Stimulated activated CD8-positive, alpha-beta memory T cell treated with anti-CD3 and anti-CD28 coated beads, Interleukin-12 subunit alpha, Interleukin-12 subunit beta, amount 100 ng/mL, for 1 hour (primary cell): Measurements from ENCODE around the gene RAB40C.
A peak's percentile ranks its signal among the peaks of the same experiment; 100 is the strongest.
"Not testable (repeated sequence)": the region's sequence is repeated elsewhere in the genome, so short reads cannot be mapped to it uniquely, and the experiment has no call there.

Experiments used
- DNase-seq: peaks from one replicate; pipeline ENCODE4 v3.0.0-alpha.2; 2020; ENCODE audit warnings: low read depth

RAB40C gene

DNA sequence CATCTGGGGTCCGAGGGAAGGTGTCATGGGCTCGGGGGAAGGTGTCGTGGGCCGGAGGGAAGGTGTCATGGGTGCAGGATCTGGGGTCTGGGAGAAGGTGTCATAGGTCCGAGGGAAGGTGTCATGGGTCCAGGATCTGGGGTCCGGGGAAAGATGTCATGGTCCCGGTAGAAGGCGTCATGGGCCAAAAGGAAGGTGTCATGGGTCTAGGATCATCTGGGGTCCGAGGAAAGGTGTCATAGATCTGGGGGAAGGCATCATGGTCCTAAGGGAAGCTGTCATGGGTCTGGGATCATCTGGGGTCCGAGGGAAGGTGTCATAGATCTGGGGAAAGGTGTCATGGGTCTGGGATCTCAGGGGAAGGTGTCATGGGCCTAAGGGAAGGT, 942 bp downstream of the RAB40C start:
- DNase-seq, result no peak

DNA sequence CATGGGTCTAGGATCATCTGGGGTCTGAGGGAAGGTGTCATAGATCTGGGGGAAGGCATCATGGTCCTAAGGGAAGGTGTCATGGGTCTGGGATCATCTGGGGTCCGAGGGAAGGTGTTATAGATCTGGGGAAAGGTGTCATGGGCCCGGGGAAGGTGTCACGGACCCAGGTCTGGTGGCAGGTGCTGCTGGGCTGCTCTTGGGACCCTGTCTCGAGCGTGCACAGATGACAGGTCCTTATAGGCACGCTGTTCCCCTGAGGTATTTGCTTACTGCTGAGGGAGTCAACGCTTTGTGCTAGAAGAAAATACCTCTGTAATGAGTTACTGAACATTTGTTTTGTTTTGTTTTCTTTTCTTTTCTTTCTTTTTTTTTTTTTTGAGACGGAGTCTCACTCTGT, 1.4 kb downstream of the RAB40C start:
- DNase-seq, result no peak

GRCh38 chr16:591892-592517, 2.1 kb downstream of the RAB40C start:
- no peak for DNase-seq

- DNase-seq, result no peak
Observed at GRCh38 chr16:592518-593306, 2.8 kb downstream of the RAB40C start.

GRCh38 chr16:593406-593805, 3.5 kb downstream of the RAB40C start:
- DNase-seq, result no peak

DNA sequence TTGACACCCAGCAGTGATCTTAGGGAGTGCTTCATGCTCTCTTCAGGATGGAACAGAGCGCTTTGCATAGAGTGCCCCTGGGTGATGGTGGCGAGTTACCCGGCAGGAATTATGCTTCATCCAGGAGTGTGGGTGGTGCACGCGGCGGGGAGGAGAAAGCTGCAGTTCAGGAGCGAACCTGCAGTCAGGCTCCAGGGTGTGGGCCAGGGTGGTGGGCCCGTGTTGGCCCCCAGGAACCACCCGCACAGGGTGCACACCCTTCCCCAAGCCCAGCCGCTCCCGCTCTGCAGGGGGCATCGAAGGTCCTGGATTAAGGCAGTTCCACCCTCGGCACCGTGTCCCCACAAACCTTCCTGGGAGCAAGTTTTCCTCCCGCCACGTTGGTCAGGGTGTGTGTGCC, 3.9 kb downstream of the RAB40C start:
- DNase-seq, result no peak

GRCh38 chr16:595094-595528, 5.2 kb downstream of the RAB40C start:
- DNase-seq, result no peak

- no peak for DNase-seq
Observed at GRCh38 chr16:595942-596735, 6.3 kb downstream of the RAB40C start.

DNA sequence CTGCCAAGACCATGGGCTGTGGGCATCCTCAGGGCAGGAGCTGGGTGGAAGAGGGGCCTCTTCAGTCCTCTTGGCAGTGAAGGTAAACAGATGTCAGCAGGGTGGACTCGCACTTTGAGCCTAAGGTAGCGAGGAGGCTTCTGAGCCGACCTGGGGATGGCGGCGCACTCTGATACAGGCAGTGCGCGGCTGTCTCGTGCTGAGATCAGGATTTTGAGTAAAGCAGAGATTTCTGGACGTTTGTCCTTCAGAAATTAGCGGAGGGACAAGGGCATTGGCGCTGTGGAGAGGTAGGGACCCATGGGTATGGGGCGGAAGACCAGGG, 6.8 kb downstream of the RAB40C start:
- DNase-seq, result no peak

GRCh38 chr16:597655-598054, 7.8 kb downstream of the RAB40C start:
- DNase-seq, result not testable (repeated sequence)

GRCh38 chr16:598823-599739, 9.2 kb downstream of the RAB40C start:
- no peak for DNase-seq

GRCh38 chr16:600781-601180, 10.9 kb downstream of the RAB40C start:
- DNase-seq, result no peak

DNA sequence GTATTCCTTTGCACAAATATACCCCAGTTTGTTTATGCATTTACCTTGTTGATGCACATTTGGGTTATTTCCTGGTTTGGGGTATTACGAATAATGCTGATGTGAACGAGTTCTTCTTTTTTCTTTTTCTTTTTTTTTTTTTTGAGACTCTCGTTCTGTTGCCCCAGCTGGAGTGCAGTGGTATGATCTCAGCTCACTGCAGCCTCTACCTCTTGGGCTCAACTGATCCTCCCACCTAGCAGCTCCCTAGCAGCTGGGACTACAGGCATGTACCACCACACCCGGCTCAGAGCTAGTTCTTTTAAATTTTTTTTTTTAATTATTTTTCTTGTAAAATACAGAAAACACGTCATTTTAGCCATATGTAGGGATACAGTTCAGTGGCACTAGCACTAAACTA, 14.1 kb downstream of the RAB40C start:
- DNase-seq, result no peak

DNA sequence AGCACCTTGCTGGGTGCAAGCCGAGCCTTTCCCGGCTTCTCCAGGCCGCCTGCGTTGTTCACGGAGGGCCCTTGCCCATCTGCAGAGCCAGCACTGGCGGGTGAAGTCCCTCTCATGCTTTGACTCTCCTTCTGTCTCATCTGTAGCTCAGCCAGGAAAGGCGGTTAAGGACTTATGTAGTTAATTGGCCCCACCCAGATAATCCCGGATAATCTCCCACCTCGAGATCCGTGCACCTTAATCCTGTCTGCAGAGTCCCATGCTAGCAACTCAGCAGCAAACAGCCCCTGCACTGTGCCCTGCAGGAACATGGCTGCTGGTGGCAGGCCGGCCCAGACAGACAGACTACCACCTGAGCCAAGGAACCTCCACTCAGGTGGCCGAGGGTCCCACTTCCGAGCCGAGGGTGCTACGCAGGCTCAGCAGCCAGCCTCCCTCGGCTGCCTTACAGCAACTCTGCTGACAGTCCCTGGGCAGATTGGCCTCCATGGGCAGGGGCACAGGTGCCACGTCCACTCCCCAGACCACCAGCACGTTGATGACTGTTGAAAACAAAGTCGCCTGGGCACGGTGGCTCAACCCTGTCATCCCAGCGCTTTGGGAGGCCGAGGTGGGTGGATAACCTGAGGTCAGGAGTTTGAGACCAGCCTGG, 16.9 kb downstream of the RAB40C start:
- no peak for DNase-seq

- DNase-seq, result no peak
Observed at GRCh38 chr16:608019-608418, 18.2 kb downstream of the RAB40C start.

DNA sequence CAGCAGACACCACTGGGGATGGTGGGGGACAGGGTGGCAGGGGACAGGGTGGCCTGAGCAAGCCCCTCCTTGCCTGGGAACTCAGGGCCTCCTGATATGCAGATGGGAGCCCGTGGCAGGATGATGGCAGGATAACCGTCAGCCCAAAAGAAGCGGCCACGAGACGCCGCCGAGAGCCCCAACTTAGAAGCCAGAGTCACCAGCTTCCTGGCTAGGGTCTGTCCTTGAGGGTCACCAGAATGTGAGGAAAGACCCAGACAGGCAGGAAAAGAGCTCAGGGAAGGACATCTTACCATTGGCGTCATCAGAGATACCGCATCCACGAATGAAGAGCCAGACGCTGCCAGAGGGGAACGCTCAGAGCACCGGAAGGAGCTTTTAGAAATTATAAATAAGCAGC, 19.4 kb downstream of the RAB40C start:
- DNase-seq, result no peak

DNA sequence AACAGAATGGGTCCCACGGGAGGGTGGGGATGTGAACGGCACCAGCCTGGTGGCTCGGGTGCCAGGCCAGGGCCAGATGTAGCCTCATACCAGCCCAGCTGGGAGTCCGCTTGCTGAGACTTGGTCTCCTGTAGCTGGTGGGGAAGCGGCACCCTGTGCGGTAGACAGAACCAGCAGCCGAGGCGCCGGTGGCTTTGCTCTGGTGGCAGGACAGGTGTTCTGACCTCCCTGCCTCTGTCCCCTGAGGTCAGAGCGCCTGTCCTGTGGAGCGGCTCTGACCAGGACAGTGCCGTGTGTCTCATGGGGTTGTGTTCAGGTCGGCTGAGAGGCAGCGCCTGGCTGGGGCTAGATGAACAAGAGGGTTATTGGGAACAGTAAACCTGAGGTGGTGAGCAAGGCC, 20.1 kb downstream of the RAB40C start:
- no peak for DNase-seq

- peak; percentile 27 for DNase-seq
Observed at GRCh38 chr16:610513-611381, 20.9 kb downstream of the RAB40C start.

DNA sequence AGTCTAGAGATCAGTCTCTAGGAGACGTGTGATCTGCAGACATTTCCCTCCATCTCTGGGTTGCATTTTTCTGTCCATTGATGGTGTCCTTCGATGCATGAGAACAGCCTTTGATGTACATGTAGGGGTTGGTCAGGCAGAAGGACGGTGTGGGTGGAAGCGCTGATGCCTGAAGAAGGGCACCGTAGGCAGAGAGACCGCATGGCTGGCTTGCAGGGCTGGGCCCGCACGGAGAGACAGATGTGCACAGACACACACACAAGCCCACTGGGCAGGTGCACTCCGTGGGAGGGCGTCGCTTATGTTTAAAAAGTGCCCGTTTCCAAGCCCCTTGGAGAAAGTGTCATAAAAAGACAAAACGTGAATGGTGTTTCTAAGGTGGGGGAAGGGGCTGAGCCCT, 25.3 kb downstream of the RAB40C start:
- no peak for DNase-seq

- DNase-seq, result no peak
Observed at GRCh38 chr16:616733-617586, 27.1 kb downstream of the RAB40C start.
